Gastrocnemius medialis (tissue), 4 donors: ENCODE results near the gene GCGR. TPM values are rescaled to one million over a fixed set of nuclear protein-coding genes. Genes with fewer than 3 reads are reported as not detected.

Source experiments
- ATAC-seq, 2 donors: fragments of 150-250 bp; one replicate each; pipeline ENCODE4 v1.9.1; 2016
- DNase-seq, 2 donors: peaks; one replicate each; pipeline ENCODE4 v3.0.0-alpha.2; 2019
- H3K27ac ChIP-seq, 4 donors: fragments of 200-600 bp; sonication (generic); 1 replicate in 1 of 4; 2 replicates in 3 of 4; pipeline ENCODE4 v1.5.1; 2016 to 2018; ENCODE audit warnings: mild to moderate bottlenecking in 2 of 4, moderate library complexity in 1 of 4
- H3K27me3 ChIP-seq, 3 donors: fragments of 200-600 bp; sonication (generic) in 2 of 3; 1 replicate in 1 of 3; 2 replicates in 2 of 3; pipeline versions ENCODE4 v1.5.1 to v1.6.0; 2016 to 2019; ENCODE audit warnings: mild to moderate bottlenecking in 1 of 3, moderate library complexity in 1 of 3
- H3K36me3 ChIP-seq, 2 donors: fragments of 200-600 bp; sonication (generic) in 1 of 2; one replicate each; pipeline ENCODE4 v1.5.1; 2017 to 2018
- H3K4me1 ChIP-seq, 2 donors: fragments of 200-600 bp; sonication (generic) in 1 of 2; one replicate each; pipeline ENCODE4 v1.5.1; 2016 to 2017; ENCODE audit warnings: mild to moderate bottlenecking in 2 of 2
- H3K4me3 ChIP-seq, 4 donors: fragments of 200-600 bp; sonication (generic) in 3 of 4; 1 replicate in 1 of 4; 2 replicates in 3 of 4; pipeline ENCODE4 v1.5.1; 2016 to 2019; ENCODE audit warnings: mild to moderate bottlenecking in 2 of 4
- H3K9me3 ChIP-seq, 3 donors: fragments of 200-600 bp; sonication (generic) in 2 of 3; 1 replicate in 1 of 3; 2 replicates in 2 of 3; pipeline ENCODE4 v1.5.1; 2016 to 2019
- CTCF ChIP-seq, 5 experiments: fragments of 450-650 bp in 3 of 5; fragments of 200-600 bp in 2 of 5; sonication (generic) in 2 of 5; IDR thresholded peaks in 4 of 5; conservative IDR thresholded peaks in 1 of 5; 1 replicate in 4 of 5; 2 replicates in 1 of 5; pipeline ENCODE4 v1.5.1; 2016 to 2019; ENCODE audit warnings: antibody characterized with exemption in 5 of 5, mild to moderate bottlenecking in 3 of 5, moderate library complexity in 3 of 5
- POLR2A ChIP-seq, 2 donors: fragments of 450-650 bp; IDR thresholded peaks; one replicate each; pipeline ENCODE4 v1.6.1; 2017; ENCODE audit warnings: antibody characterized with exemption in 2 of 2, mild to moderate bottlenecking in 2 of 2, moderate library complexity in 2 of 2
- in situ Hi-C, 4 donors: fragments of 200-750 bp; cut with MboI; loops; one replicate each; pipeline versions ENCODE4 v1.15.0 to v1.8.0; 2017; ENCODE audit warnings: low sequenced_read_pairs in 4 of 4
- intact Hi-C: fragments of 100-400 bp; cut with DNase I; formaldehyde crosslinking; loops from one replicate; pipeline ENCODE4 v1.15.1; 2023; ENCODE audit warnings: low total_unique reads
- total RNA-seq, 4 donors: library from RNA; depleted of rRNA; stranded (reverse); fragments of >200 nt; gene quantifications; one replicate each; pipeline versions ENCODE4 v1.1.0 to v1.2.3, GENCODE V29; 2016

GCGR gene
- total RNA-seq, 4 donors from 2014 or later: 0.29 TPM; not detected in 3

GRCh38 chr17:81846743-81847689 lies 43.1 kb downstream of the GCGR start:
- ATAC-seq (no peak), DNase-seq (no peak)
- Histone ChIP-seq H3K27ac (no peak overlapping the region), H3K4me1 (peaks cover 14 to 15% of the 10 kb centered on the region in 2 donors), H3K27me3 (no peaks in the 10 kb centered on the region), H3K4me3 (no peak overlapping the region), H3K9me3 (no peaks in the 10 kb centered on the region), H3K36me3 (peaks cover 0 to 81% of the 10 kb centered on the region in 2 donors)
- in situ Hi-C loops (no loop called here), intact Hi-C loops (no loop called here)
- TF ChIP-seq CTCF (IDR thresholded peaks at IDR 0.05 in 4 of 5, conservative IDR thresholded peaks at IDR 0.05 in 1 of 5): no peak
- TF ChIP-seq POLR2A (IDR thresholded peaks at IDR 0.05): no peak

GRCh38 chr17:81849457-81849856 lies 45.5 kb downstream of the GCGR start:
- H3K36me3 ChIP-seq: peaks cover 0 to 93% of the 10 kb centered on the region in 2 donors
- no peak for DNase-seq
- intact Hi-C loops (no loop called here), in situ Hi-C loops (no loop called here)
- H3K27ac ChIP-seq: no peak overlapping the region
- no peaks in the 10 kb centered on the region for H3K9me3 ChIP-seq
- no peaks in the 10 kb centered on the region for H3K27me3 ChIP-seq
- peaks cover 0 to 5% of the 10 kb centered on the region in 2 donors for H3K4me1 ChIP-seq
- no peak for ATAC-seq
- TF ChIP-seq CTCF (IDR thresholded peaks at IDR 0.05 in 4 of 5, conservative IDR thresholded peaks at IDR 0.05 in 1 of 5) (no peak), POLR2A (IDR thresholded peaks at IDR 0.05) (no peak)
- no peak overlapping the region for H3K4me3 ChIP-seq

- no peak for ATAC-seq
- Histone ChIP-seq H3K4me3 (no peak overlapping the region), H3K36me3 (peaks cover 0 to 84% of the 10 kb centered on the region in 2 donors), H3K27me3 (no peaks in the 10 kb centered on the region), H3K4me1 (peaks cover 0 to 12% of the 10 kb centered on the region in 2 donors), H3K27ac (no peak overlapping the region), H3K9me3 (no peaks in the 10 kb centered on the region)
- TF ChIP-seq POLR2A (IDR thresholded peaks at IDR 0.05) (no peak), CTCF (IDR thresholded peaks at IDR 0.05 in 4 of 5, conservative IDR thresholded peaks at IDR 0.05 in 1 of 5) (no peak)
- intact Hi-C loops (no loop called here), in situ Hi-C loops (no loop called here)
- no peak for DNase-seq
These were observed 47.5 kb downstream of the GCGR start for GRCh38 chr17:81851423-81851822.

- ATAC-seq (no peak), DNase-seq (no peak)
- Histone ChIP-seq H3K9me3 (no peaks in the 10 kb centered on the region), H3K4me1 (peaks cover 0 to 12% of the 10 kb centered on the region in 2 donors), H3K27me3 (no peaks in the 10 kb centered on the region), H3K36me3 (peaks cover 0 to 81% of the 10 kb centered on the region in 2 donors), H3K4me3 (no peak overlapping the region), H3K27ac (no peak overlapping the region)
- TF ChIP-seq CTCF (IDR thresholded peaks at IDR 0.05 in 4 of 5, conservative IDR thresholded peaks at IDR 0.05 in 1 of 5) (no peak), POLR2A (IDR thresholded peaks at IDR 0.05) (no peak)
- intact Hi-C loops (no loop called here), in situ Hi-C loops (no loop called here)
These were observed 48.3 kb downstream of the GCGR start for GRCh38 chr17:81852237-81852636.
